Hippocampal formation (tissue), 2 donors: ENCODE results near the gene CRYBA4.

ENCODE experiments used
- DNase-seq, 2 donors: peaks; one replicate each; lab custom pipeline; 2025; lab: John Stamatoyannopoulos, UW

Gene CRYBA4

GRCh38 chr22:26660961-26661578 lies 39.3 kb downstream of the CRYBA4 start:
- no peak for DNase-seq

- no peak for DNase-seq
Observed at GRCh38 chr22:26662160-26662559, 40.4 kb downstream of the CRYBA4 start.

DNA sequence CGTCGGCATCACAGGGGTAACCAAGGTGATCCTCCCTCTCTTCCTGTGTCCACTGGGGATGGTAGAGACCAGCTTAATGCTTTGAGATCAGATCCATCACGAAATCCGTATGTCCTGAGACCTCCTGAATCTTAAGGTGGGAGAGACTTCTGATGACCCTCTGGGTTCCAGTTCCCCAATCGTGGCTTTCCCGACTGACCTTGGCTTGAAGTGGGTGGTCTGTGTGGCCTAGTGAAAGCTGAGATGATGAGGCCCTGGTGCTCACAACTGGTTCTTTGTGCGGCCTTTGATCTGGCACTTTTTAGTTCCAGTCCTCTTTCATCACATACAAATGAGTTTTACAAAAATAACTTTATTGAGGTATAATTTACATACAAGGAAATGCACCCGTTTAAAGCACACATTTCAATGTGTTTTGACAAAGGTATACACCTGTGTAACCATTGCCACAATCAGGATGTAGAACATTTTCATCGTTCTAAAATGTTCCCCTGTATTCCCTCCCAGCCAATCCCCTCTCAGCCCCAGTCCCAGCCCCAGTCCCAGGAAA lies 41.7 kb downstream of the CRYBA4 start:
- DNase-seq: no peak

DNA sequence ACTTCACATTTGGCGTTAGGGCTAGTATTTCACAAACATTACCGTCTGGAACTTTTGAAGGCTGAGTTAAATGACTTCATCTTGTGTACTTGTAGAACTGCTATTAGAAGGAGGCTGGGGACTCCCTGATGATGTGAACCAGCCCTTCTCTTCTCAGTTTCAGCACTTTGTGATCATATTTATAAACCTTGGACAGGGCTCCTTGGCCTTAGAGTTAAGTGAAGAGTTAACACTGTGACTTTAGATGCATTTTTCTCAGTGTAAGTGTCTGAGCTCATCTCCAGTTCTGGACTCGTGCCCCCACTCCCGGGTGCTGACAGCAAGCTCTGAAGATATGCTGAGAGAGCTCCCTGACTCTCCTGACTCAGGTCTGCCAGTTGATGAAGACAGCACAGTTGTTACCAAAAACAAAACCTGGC lies 44.1 kb downstream of the CRYBA4 start:
- DNase-seq: no peak

- DNase-seq: no peak
Observed at GRCh38 chr22:26667140-26667539, 45.4 kb downstream of the CRYBA4 start.

- no peak for DNase-seq
Observed at GRCh38 chr22:26669060-26669481, 47.3 kb downstream of the CRYBA4 start.

GRCh38 chr22:26670459-26670858 lies 48.7 kb downstream of the CRYBA4 start:
- no peak for DNase-seq

DNA sequence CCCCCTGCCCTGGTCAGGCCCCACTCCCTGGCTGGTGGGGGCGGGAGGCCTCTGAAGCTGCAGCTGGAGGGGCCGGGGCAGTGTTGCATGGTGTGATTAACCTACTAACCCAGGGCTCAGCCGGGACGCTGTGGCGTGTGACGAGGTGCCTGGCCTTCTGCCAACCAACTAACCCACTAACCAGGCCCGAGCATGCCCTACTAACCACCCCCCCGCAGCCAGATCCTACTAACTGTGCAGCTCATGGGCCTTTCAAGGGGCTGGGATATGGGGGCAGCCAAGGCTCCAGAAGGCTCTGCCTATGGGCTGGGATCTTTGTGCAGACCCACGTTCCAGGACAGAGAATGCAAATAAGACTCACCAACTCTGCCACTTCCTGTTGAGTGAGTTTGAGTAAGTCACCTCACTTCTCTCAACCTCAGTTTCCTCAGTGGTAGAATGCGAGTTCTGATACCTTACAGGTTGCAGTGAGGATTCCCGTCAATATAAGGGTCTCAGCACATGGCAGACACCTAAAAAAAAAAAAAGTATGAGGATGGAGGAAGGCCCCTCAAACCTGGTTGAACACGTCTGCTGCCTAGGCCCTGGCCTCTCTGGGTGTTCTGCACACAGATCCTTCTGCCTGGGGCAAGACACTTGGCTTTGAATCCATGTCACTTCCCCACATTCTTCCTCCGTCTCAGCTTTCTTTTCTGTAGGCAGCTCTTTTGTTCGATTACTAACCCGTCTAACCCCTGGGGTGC lies 49.7 kb downstream of the CRYBA4 start:
- DNase-seq: no peak

DNA sequence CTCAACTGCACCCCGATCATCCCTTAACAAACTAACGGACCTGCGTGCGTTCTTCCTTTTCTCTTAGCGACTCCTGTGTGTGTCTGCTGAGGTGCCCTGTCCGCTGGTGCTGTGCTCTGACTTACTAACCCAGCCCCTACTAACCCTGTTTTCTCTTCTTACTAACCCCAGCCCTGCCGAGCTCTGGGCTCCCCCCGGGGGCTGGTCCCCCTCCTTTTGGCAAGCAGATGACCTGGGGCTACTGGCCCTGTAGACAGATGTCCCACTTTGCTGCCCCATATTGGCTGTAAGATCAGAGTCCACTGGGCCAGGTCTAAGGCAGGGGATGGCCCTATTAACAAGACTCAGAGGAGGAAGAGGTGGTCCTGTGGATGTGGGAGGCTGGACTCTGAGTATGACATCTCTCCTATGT lies 50.3 kb downstream of the CRYBA4 start:
- DNase-seq: no peak

DNA sequence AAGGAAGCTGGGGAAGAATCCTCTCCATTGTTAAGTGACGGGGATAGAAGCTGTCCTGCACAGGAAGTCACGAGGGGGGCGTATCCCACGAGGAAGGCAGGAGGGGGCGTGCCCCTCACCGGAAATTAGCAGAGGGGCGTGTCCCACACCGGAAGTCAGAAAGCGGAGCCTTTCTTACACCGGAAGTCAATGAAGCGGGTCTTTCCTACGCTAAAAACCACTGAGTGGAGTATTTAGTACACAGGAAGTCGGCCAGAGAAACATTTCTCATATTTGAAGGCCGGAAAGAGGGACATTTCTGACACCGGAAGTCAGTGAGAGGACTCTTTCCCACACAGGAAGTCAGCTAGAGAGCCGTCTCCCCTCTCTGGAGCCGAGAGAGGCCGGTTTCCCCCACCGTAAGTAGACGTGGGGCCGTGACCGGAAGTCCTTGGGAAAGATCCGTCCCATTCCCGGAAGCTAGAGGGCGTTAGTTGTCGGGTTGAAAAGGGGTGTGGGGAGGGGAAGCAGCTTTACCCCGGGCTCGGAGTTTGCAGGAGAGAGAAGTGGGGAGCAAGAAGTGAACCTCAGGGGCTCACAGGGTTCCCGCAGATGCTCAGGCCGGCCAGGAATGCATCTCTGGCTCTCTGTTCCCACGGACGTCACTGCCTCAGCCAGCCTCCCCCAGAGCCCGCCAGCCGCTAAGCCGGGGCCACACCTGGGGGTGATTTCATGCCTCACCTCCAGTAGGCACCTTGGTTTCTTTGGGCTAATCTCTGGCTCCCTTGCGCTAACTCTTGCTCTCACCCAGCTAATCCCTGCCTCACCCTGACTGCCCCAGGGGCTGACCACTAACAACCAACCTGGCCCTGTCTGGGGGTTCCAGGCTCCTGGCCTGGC lies 51.1 kb downstream of the CRYBA4 start:
- peak; percentile 84 to 91 for DNase-seq

GRCh38 chr22:26673486-26673885 lies 51.7 kb downstream of the CRYBA4 start:
- DNase-seq: no peak

DNA sequence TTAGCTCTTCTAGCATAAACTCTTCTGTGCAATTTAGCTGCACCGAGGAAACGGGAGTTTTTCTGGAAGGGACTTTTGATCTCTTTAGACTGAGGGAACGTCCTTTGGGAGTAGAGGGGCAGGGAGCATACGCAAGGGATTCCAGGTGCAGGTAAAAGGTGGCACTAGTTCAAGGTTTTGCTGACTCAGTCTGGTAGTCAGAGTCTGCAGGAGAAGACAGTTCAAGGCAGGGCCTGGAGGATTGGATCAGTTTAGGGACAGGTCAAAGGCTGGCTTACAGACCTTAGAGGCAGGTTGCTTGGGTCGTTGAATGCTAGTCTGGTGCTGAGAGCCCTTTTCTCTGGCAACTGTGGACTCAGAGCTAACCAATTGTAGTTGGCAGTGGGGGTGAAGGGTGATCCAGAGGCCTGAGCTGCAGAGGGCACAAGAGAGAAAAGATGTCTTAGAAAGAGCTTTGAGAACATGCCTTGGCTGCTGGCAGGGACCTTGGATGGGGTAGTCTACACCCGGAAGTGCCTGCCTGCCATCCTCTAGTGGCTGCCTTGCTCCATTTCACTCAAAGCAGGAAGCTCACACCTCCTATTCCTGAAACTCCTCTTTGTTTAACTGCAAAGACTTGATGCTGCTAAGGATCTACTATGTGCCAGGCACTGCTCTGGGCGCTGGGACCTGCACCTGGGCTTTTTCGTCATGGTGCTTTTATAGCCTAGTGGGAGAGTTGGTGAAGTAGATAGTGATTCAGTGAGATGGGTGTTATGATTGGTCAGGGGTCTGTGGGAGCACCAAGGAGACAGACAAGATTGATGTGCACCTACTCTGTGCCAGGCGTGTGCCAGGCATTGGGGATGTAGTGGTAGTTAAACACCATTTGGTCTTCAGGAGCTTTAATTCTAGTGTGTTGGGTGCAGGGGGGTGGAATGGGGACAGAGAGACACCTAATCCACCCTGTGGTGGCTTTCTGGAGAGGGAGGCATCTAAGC lies 52.7 kb downstream of the CRYBA4 start:
- DNase-seq: no peak

DNA sequence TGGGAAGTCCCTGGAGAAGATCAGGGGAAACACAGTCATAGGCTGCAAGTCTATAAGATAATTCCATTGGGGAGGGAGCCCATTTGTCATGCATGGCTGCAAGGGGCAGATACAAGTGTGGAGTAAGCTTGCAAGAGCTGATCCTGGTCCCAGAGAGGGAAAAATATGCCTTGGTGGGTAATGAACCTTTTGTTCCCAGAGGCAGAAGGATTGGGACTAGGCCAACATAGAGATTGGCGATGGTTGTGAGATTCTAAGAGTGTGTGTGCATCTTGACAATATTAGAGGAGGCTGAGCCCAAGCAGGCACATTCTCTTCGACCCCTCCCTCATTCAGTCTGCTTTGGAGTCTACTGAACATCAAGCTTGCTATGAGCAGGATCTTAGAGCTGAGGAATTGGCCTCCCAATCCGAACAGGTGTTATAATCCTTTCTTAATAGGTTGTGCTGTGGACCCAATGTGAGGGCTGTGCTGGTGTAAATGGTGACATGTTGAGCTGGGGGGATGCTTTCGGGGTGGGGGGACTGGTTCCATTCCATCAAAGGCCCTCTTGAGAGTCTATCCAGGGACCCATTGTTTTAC lies 54.0 kb downstream of the CRYBA4 start:
- no peak for DNase-seq

GRCh38 chr22:26677217-26677616 lies 55.5 kb downstream of the CRYBA4 start:
- DNase-seq: no peak

- DNase-seq: peak; percentile 51 to 55
Observed at GRCh38 chr22:26679003-26679629, 57.4 kb downstream of the CRYBA4 start.
